Sigmoid colon (tissue), 3 donors: Measurements from ENCODE around the gene HPS4.

Source experiments
- POLR2A ChIP-seq, 2 donors: fragments of 450-650 bp; IDR thresholded peaks; one replicate each; pipeline ENCODE4 v1.6.1; 2016; ENCODE audit warnings: antibody characterized with exemption in 2 of 2, mild to moderate bottlenecking in 2 of 2, moderate library complexity in 2 of 2
- TF ChIP-seq, protein P1 (sequence below), 4 experiments: fragments of 450-650 bp in 3 of 4; fragments of 200-600 bp in 1 of 4; IDR thresholded peaks; one replicate each; pipeline ENCODE4 v1.5.1; 2016 to 2019; ENCODE audit warnings: antibody characterized with exemption in 4 of 4, mild to moderate bottlenecking in 3 of 4, moderate library complexity in 2 of 4

GRCh38 chr22:26477341-26477731 is 6.2 kb downstream of the HPS4 start:
- TF ChIP-seq, protein P1, sequence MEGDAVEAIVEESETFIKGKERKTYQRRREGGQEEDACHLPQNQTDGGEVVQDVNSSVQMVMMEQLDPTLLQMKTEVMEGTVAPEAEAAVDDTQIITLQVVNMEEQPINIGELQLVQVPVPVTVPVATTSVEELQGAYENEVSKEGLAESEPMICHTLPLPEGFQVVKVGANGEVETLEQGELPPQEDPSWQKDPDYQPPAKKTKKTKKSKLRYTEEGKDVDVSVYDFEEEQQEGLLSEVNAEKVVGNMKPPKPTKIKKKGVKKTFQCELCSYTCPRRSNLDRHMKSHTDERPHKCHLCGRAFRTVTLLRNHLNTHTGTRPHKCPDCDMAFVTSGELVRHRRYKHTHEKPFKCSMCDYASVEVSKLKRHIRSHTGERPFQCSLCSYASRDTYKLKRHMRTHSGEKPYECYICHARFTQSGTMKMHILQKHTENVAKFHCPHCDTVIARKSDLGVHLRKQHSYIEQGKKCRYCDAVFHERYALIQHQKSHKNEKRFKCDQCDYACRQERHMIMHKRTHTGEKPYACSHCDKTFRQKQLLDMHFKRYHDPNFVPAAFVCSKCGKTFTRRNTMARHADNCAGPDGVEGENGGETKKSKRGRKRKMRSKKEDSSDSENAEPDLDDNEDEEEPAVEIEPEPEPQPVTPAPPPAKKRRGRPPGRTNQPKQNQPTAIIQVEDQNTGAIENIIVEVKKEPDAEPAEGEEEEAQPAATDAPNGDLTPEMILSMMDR (IDR thresholded peaks at IDR 0.05) = no peak
- TF ChIP-seq POLR2A (IDR thresholded peaks at IDR 0.05) = no peak
